Naive thymus-derived CD4-positive, alpha-beta T cell (primary cell): ENCODE data around the gene PRKCA. TPM values are rescaled to one million over a fixed set of nuclear protein-coding genes. Genes with fewer than 3 reads are reported as not detected.

ENCODE experiments used
- ATAC-seq: fragments of 150-1000 bp; cut with Tn5 transposase; 2 replicates; pipeline ENCODE4 v1.10.0; 2021; ENCODE audit warnings: mild to moderate bottlenecking, moderate library complexity
- CTCF ChIA-PET: fragments of 350-600 bp; sonication (Branson Sonifier 250); formaldehyde crosslinking; loops from one replicate; lab custom pipeline; 2021; ENCODE audit warnings: antibody characterized with exemption; lab: Charles Lee
- POLR2A ChIA-PET: fragments of 350-600 bp; sonication (Branson Sonifier 250); formaldehyde crosslinking; loops from one replicate; lab custom pipeline; 2021; ENCODE audit warnings: antibody characterized with exemption, inconsistent platforms; lab: Charles Lee
- DNase-seq, 9 donors: peaks; one replicate each; pipeline versions ENCODE4 v3.0.0 to v3.0.0-alpha.2; 2020 to 2022; ENCODE audit warnings: mixed read lengths in 1 of 9
- H3K27ac ChIP-seq: one replicate; pipeline ENCODE4 v1.7.0; 2013; ENCODE audit warnings: mild to moderate bottlenecking, low read depth, low read length, moderate library complexity
- H3K27me3 ChIP-seq, 2 donors: one replicate each; pipeline ENCODE4 v1.7.0; 2013; ENCODE audit warnings: low read length in 2 of 2, mild to moderate bottlenecking in 2 of 2, moderate library complexity in 2 of 2; ENCODE audit not compliant: control insufficient read depth in 2 of 2, insufficient read depth in 2 of 2
- H3K36me3 ChIP-seq, 3 experiments: 1 replicate in 2 of 3; 2 replicates in 1 of 3; pipeline ENCODE4 v1.7.0; 2013; ENCODE audit warnings: low read length in 3 of 3, mild to moderate bottlenecking in 3 of 3, moderate library complexity in 1 of 3; ENCODE audit not compliant: insufficient read depth in 3 of 3, control insufficient read depth in 2 of 3
- H3K4me1 ChIP-seq, 2 donors: one replicate each; pipeline ENCODE4 v1.7.0; 2013; ENCODE audit warnings: low read length in 2 of 2, mild to moderate bottlenecking in 2 of 2, moderate library complexity in 1 of 2; ENCODE audit not compliant: control insufficient read depth in 2 of 2, insufficient read depth in 2 of 2
- H3K4me3 ChIP-seq: 2 replicates; pipeline ENCODE4 v1.7.0; 2013; ENCODE audit warnings: mild to moderate bottlenecking, low read length
- H3K9me3 ChIP-seq, 3 experiments: 1 replicate in 2 of 3; 2 replicates in 1 of 3; pipeline ENCODE4 v1.7.0; 2013; ENCODE audit warnings: low read length in 3 of 3; ENCODE audit not compliant: control insufficient read depth in 2 of 3
- H3K27ac Mint-ChIP-seq, 9 donors: one replicate each; pipeline ENCODE4 v1.8.0; 2020 to 2022; ENCODE audit warnings: mixed read lengths in 9 of 9, mild to moderate bottlenecking in 8 of 9, moderate library complexity in 5 of 9, inconsistent platforms in 2 of 9
- H3K27me3 Mint-ChIP-seq, 5 donors: one replicate each; pipeline ENCODE4 v1.8.0; 2021 to 2022; ENCODE audit warnings: mixed read lengths in 5 of 5, mild to moderate bottlenecking in 1 of 5
- H3K36me3 Mint-ChIP-seq, 5 donors: one replicate each; pipeline ENCODE4 v1.8.0; 2020 to 2022; ENCODE audit warnings: mixed read lengths in 5 of 5, mild to moderate bottlenecking in 3 of 5, inconsistent platforms in 1 of 5
- H3K4me1 Mint-ChIP-seq, 7 donors: one replicate each; pipeline ENCODE4 v1.8.0; 2020 to 2022; ENCODE audit warnings: mixed read lengths in 7 of 7, mild to moderate bottlenecking in 3 of 7, inconsistent platforms in 1 of 7
- H3K4me3 Mint-ChIP-seq, 10 donors: one replicate each; pipeline ENCODE4 v1.8.0; 2020 to 2022; ENCODE audit warnings: mild to moderate bottlenecking in 10 of 10, mixed read lengths in 10 of 10, moderate library complexity in 6 of 10, inconsistent platforms in 2 of 10
- H3K9me3 Mint-ChIP-seq, 11 donors: one replicate each; pipeline ENCODE4 v1.8.0; 2020 to 2022; ENCODE audit warnings: mixed read lengths in 11 of 11, mild to moderate bottlenecking in 4 of 11, inconsistent platforms in 1 of 11, moderate library complexity in 1 of 11
- intact Hi-C, 2 donors: fragments of 100-400 bp; cut with micrococcal nuclease; formaldehyde crosslinking; loops; one replicate each; pipeline ENCODE4 v1.15.1; 2023
- polyA plus RNA-seq, 2 donors: library from polyadenylated mRNA; unstranded; fragments of 300-500 nt; fragmentation: Illumina TruSeq; gene quantifications; one replicate each; pipeline ENCODE4 v1.2.3, GENCODE V29; 2021
- total RNA-seq, 6 experiments: library from RNA in 5 of 6; stranded (reverse) in 5 of 6; gene quantifications; 1 replicate in 5 of 6; 2 replicates in 1 of 6; pipeline ENCODE4 v1.2.3 and lab custom pipeline; 2021 to 2026

Gene PRKCA
- total and polyA plus RNA-seq, 7 experiments from 2014 or later, result 4.1 to 186 (median 122) TPM

- no peaks in the 10 kb centered on the region for H3K27me3 ChIP-seq
- no peak for ATAC-seq
- no peaks in the 10 kb centered on the region for H3K9me3 ChIP-seq
- H3K36me3 ChIP-seq, result no peaks in the 10 kb centered on the region
- H3K36me3 Mint-ChIP-seq, result peaks cover under 1 to 22% (median 6%) of the 10 kb centered on the region in 5 donors
- H3K27me3 Mint-ChIP-seq, result no peaks in the 10 kb centered on the region
- no peak overlapping the region for H3K4me3 ChIP-seq
- peaks cover 0 to 1% (median 0%) of the 10 kb centered on the region in 11 donors for H3K9me3 Mint-ChIP-seq
- no peak for DNase-seq
- intact Hi-C loops, result loop anchor here in 1 of 2 donors (2.0 kb wide), 1 partner anchor 17 kb away; no protein-coding TSS in a partner anchor
- peak overlapping the region in 7 of 9 donors; percentile 25 to 71 (median 61) for H3K27ac Mint-ChIP-seq
- ChIA-PET CTCF (interaction anchor here (0.6 to 1.1 kb wide), 3 partner anchors 13 to 107 kb away, joined by 3 read pairs; no protein-coding TSS in a partner anchor), POLR2A (interaction anchor here (0.8 kb wide), 1 partner anchor 745 kb away, joined by 4 read pairs; no protein-coding TSS in a partner anchor)
- H3K4me1 Mint-ChIP-seq, result peaks cover 17 to 80% (median 67%) of the 10 kb centered on the region in 7 donors
- peak overlapping the region in 4 of 10 donors; percentile 2 to 56 (median 3) for H3K4me3 Mint-ChIP-seq
- no peak overlapping the region for H3K27ac ChIP-seq
- peaks cover 0 to 14% of the 10 kb centered on the region in 2 donors for H3K4me1 ChIP-seq
Observed at GRCh38 chr17:66381701-66382362, 79.4 kb downstream of the PRKCA start.

- no peak for ATAC-seq
- intact Hi-C loops, result loop anchor here in 1 of 2 donors (2.0 kb wide), 1 partner anchor 15 kb away; no protein-coding TSS in a partner anchor
- peak overlapping the region in 4 of 9 donors; percentile 3 to 66 (median 18) for H3K27ac Mint-ChIP-seq
- H3K4me3 Mint-ChIP-seq, result peak overlapping the region in 1 of 10 donors; percentile 29
- H3K9me3 ChIP-seq, result no peaks in the 10 kb centered on the region
- no peaks in the 10 kb centered on the region for H3K27me3 Mint-ChIP-seq
- peaks cover 0 to 4% (median 0%) of the 10 kb centered on the region in 11 donors for H3K9me3 Mint-ChIP-seq
- no peaks in the 10 kb centered on the region for H3K36me3 ChIP-seq
- no peak overlapping the region for H3K27ac ChIP-seq
- peaks cover 0 to 23% of the 10 kb centered on the region in 2 donors for H3K4me1 ChIP-seq
- H3K4me1 Mint-ChIP-seq, result peaks cover 25 to 89% (median 77%) of the 10 kb centered on the region in 7 donors
- no peaks in the 10 kb centered on the region for H3K27me3 ChIP-seq
- H3K36me3 Mint-ChIP-seq, result peaks cover 7 to 27% (median 17%) of the 10 kb centered on the region in 5 donors
- no peak for DNase-seq
- ChIA-PET POLR2A (no interaction called here), CTCF (no interaction called here)
- no peak overlapping the region for H3K4me3 ChIP-seq
Observed at GRCh38 chr17:66383333-66383732, 80.9 kb downstream of the PRKCA start.

- H3K27ac Mint-ChIP-seq, result peak overlapping the region in 7 of 9 donors; percentile 26 to 78 (median 74)
- H3K4me1 Mint-ChIP-seq, result peaks cover 35 to 88% (median 78%) of the 10 kb centered on the region in 7 donors
- no peaks in the 10 kb centered on the region for H3K27me3 ChIP-seq
- H3K4me1 ChIP-seq, result peaks cover 0 to 35% of the 10 kb centered on the region in 2 donors
- ChIA-PET CTCF (interaction anchor here (1.2 kb wide), 1 partner anchor 131 kb away, joined by 3 read pairs; no protein-coding TSS in a partner anchor), POLR2A (interaction anchor here (0.7 to 1.2 kb wide), 2 partner anchors 11 to 41 kb away, joined by 3 read pairs; no protein-coding TSS in a partner anchor)
- H3K27me3 Mint-ChIP-seq, result no peaks in the 10 kb centered on the region
- peaks cover 0 to 4% (median 0%) of the 10 kb centered on the region in 11 donors for H3K9me3 Mint-ChIP-seq
- peak overlapping the region in 6 of 10 donors; percentile 15 to 84 (median 31) for H3K4me3 Mint-ChIP-seq
- no peaks in the 10 kb centered on the region for H3K9me3 ChIP-seq
- peaks cover 0 to 14% (median 0%) of the 10 kb centered on the region in 3 experiments for H3K36me3 ChIP-seq
- no peak for DNase-seq
- intact Hi-C loops, result no loop called here
- no peak overlapping the region for H3K4me3 ChIP-seq
- ATAC-seq, result no peak
- peaks cover 15 to 46% (median 30%) of the 10 kb centered on the region in 5 donors for H3K36me3 Mint-ChIP-seq
- no peak overlapping the region for H3K27ac ChIP-seq
Observed at GRCh38 chr17:66386498-66387351, 84.3 kb downstream of the PRKCA start.

GRCh38 chr17:66387392-66387981 is 85.1 kb downstream of the PRKCA start:
- CTCF ChIA-PET, result interaction anchor here (1.2 kb wide), 1 partner anchor 131 kb away, joined by 3 read pairs; no protein-coding TSS in a partner anchor

GRCh38 chr17:66392783-66393437 is 90.5 kb downstream of the PRKCA start:
- peak overlapping the region in 7 of 10 donors; percentile 49 to 82 (median 58) for H3K4me3 Mint-ChIP-seq
- peaks cover 0 to 14% (median 0%) of the 10 kb centered on the region in 11 donors for H3K9me3 Mint-ChIP-seq
- H3K4me3 ChIP-seq, result no peak overlapping the region
- DNase-seq (peak in 1 of 9 donors; percentile 8), ATAC-seq (no peak)
- peaks cover 0 to 4% (median 0%) of the 10 kb centered on the region in 3 experiments for H3K9me3 ChIP-seq
- peaks cover 0 to 14% (median 0%) of the 10 kb centered on the region in 3 experiments for H3K36me3 ChIP-seq
- ChIA-PET CTCF (interaction anchor here (1.1 to 1.8 kb wide), 4 partner anchors 10 to 138 kb away, joined by 3 to 5 read pairs (median 4); no protein-coding TSS in a partner anchor), POLR2A (interaction anchor here (0.6 to 1.1 kb wide), 8 partner anchors 10 to 261 kb away, joined by 3 to 4 read pairs (median 3); no protein-coding TSS in a partner anchor)
- no peaks in the 10 kb centered on the region for H3K27me3 ChIP-seq
- no peaks in the 10 kb centered on the region for H3K27me3 Mint-ChIP-seq
- H3K27ac Mint-ChIP-seq, result peak overlapping the region; percentile 54 to 91 (median 77)
- intact Hi-C loops, result loop anchor here in 1 of 2 donors (5.0 kb wide), 1 partner anchor 34 kb away; no protein-coding TSS in a partner anchor
- H3K27ac ChIP-seq, result no peak overlapping the region
- peaks cover 0 to 52% of the 10 kb centered on the region in 2 donors for H3K4me1 ChIP-seq
- peaks cover 40 to 93% (median 84%) of the 10 kb centered on the region in 7 donors for H3K4me1 Mint-ChIP-seq
- peaks cover 14 to 55% (median 37%) of the 10 kb centered on the region in 5 donors for H3K36me3 Mint-ChIP-seq

More at GRCh38 chr17:66387392-66387981, 85.1 kb downstream of the PRKCA start:
- no peaks in the 10 kb centered on the region for H3K27me3 ChIP-seq
- ATAC-seq (no peak), DNase-seq (no peak)
- intact Hi-C loops, result no loop called here
- no peaks in the 10 kb centered on the region for H3K27me3 Mint-ChIP-seq
- H3K9me3 Mint-ChIP-seq, result peaks cover 0 to 4% (median 0%) of the 10 kb centered on the region in 11 donors
- H3K4me1 ChIP-seq, result peaks cover 0 to 43% of the 10 kb centered on the region in 2 donors
- no peak overlapping the region for H3K4me3 ChIP-seq
- peaks cover 15 to 48% (median 33%) of the 10 kb centered on the region in 5 donors for H3K36me3 Mint-ChIP-seq
- no peak overlapping the region for H3K27ac ChIP-seq
- H3K36me3 ChIP-seq, result peaks cover 0 to 14% (median 0%) of the 10 kb centered on the region in 3 experiments
- POLR2A ChIA-PET, result interaction anchor here (0.9 to 1.2 kb wide), 2 partner anchors 10 to 12 kb away, joined by 3 read pairs; no protein-coding TSS in a partner anchor
- H3K4me3 Mint-ChIP-seq, result peak overlapping the region in 4 of 10 donors; percentile 15 to 42 (median 29)
- no peaks in the 10 kb centered on the region for H3K9me3 ChIP-seq
- H3K4me1 Mint-ChIP-seq, result peaks cover 41 to 91% (median 82%) of the 10 kb centered on the region in 7 donors
- H3K27ac Mint-ChIP-seq, result peak overlapping the region in 7 of 9 donors; percentile 26 to 78 (median 74)
